Adrenal gland (tissue), 12 donors: ENCODE results near the gene CCN5. TPM values are rescaled to one million over a fixed set of nuclear protein-coding genes. Genes with fewer than 3 reads are reported as not detected.

ENCODE experiments used
- DNase-seq, 7 donors: peaks; one replicate each; pipeline ENCODE4 v3.0.0-alpha.2; 2019 to 2020
- H3K27ac ChIP-seq, 5 donors: fragments of 200-600 bp; sonication (generic) in 4 of 5; 1 replicate in 3 of 5; 2 replicates in 2 of 5; pipeline versions ENCODE4 v1.5.1 to v1.8.0; 2016 to 2020; ENCODE audit warnings: mild to moderate bottlenecking in 1 of 5
- H3K27me3 ChIP-seq: fragments of 200-600 bp; 2 replicates; pipeline ENCODE4 v1.8.0; 2021
- H3K36me3 ChIP-seq, 2 donors: fragments of 200-600 bp; replicated peaks in 1 of 2; 1 replicate in 1 of 2; 2 replicates in 1 of 2; pipeline versions ENCODE4 v1.5.1 to v1.8.0; 2018 to 2022
- H3K4me1 ChIP-seq, 2 donors: fragments of 200-600 bp; replicated peaks in 1 of 2; 1 replicate in 1 of 2; 2 replicates in 1 of 2; pipeline versions ENCODE4 v1.5.1 to v1.8.0; 2018 to 2021
- H3K4me3 ChIP-seq, 4 donors: fragments of 200-600 bp; sonication (generic) in 3 of 4; one replicate each; pipeline ENCODE4 v1.5.1; 2016 to 2018
- H3K9me3 ChIP-seq, 3 donors: fragments of 200-600 bp; sonication (generic) in 1 of 3; replicated peaks in 1 of 3; 1 replicate in 2 of 3; 2 replicates in 1 of 3; pipeline versions ENCODE4 v1.5.1 to v1.8.0; 2016 to 2021
- POLR2A ChIP-seq, 2 donors: fragments of 450-650 bp; IDR thresholded peaks; one replicate each; pipeline ENCODE4 v1.6.1; 2017; ENCODE audit warnings: antibody characterized with exemption in 2 of 2, mild to moderate bottlenecking in 2 of 2, moderate library complexity in 1 of 2
- WGBS, 4 donors: extraction: QIAGEN DNeasy Blood & Tissue Kit in 2 of 4; methylation state at CpG; one replicate each; pipeline versions ENCODE4 v1.1.5 to v1.1.7; 2013 to 2017; 5-methylcytosine and 5-hydroxymethylcytosine counted together
- intact Hi-C, 2 donors: fragments of 100-400 bp; cut with DNase I; formaldehyde crosslinking; loops; one replicate each; pipeline versions ENCODE4 v1.14.1 to v1.15.0; 2022 to 2023
- polyA plus RNA-seq, 3 donors: library from polyadenylated mRNA; stranded (reverse); fragments of 200-250 nt in 2 of 3; fragments of 350-450 nt in 1 of 3; fragmentation: Illumina TruSeq in 1 of 3; extraction: RNeasy Lipid Tissue Mini Kit (QIAGEN cat#74804) in 1 of 3; gene quantifications; one replicate each; pipeline ENCODE4 v1.2.3, GENCODE V29; 2013 to 2014
- total RNA-seq, 9 donors: library from RNA; depleted of rRNA in 4 of 9; stranded (reverse); fragments of >200 nt in 4 of 9; fragments of 120-200 nt in 1 of 9; fragmentation: NEBNext Ultra II Directional in 1 of 9; extraction: Animal tissue kit (Norgen Biotek cat#: 25700) in 1 of 9; gene quantifications; one replicate each; pipeline versions ENCODE4 v1.1.0 to v1.2.4, GENCODE V29; 2013 to 2023
- TF ChIP-seq, protein P1 (sequence below), 6 experiments: fragments of 450-650 bp in 4 of 6; fragments of 200-600 bp in 2 of 6; sonication (generic) in 1 of 6; IDR thresholded peaks; 1 replicate in 5 of 6; 2 replicates in 1 of 6; pipeline versions ENCODE4 v1.5.1 to v1.8.0; 2016 to 2021; ENCODE audit warnings: antibody characterized with exemption in 6 of 6, mild to moderate bottlenecking in 2 of 6, moderate library complexity in 1 of 6
- donor health status: healthy with polysubstance abuse.
- donor health status: Bipolar disorder and iron deficiency.
- donor health status: DM: yes; HTN: yes; CAD: no.
- donor health status: DM: no; HTN: no; CAD: no.
- donor health status: DM: no; HTN: no; CAD: no.
- donor health status: DM: yes; HTN: yes; CAD: no.

Gene CCN5
- total and polyA plus RNA-seq, 12 donors, result 8.0 to 115 (median 52.7) TPM

DNA sequence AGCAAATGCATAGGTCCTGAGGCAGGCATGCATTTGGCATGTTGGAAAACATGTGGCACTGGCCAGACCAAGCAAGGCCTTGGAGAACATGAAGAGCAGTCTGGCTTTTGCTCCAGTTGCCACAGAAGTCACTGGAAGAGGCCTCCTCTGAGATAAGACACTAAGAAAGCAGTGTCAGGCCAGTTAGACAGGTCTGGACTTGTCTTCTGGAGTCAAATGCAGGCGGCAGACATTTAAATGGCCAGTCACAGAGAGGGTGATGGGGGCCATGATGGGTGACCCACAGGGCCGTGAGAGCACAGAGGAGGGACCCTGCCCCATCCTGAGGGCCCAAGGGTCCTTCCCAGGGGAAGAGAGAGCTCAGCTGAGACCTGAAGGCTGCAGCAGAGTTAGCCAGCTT is 36.9 kb upstream of the CCN5 start:
- no peaks in the 10 kb centered on the region for H3K4me1 ChIP-seq
- TF ChIP-seq, protein P1, sequence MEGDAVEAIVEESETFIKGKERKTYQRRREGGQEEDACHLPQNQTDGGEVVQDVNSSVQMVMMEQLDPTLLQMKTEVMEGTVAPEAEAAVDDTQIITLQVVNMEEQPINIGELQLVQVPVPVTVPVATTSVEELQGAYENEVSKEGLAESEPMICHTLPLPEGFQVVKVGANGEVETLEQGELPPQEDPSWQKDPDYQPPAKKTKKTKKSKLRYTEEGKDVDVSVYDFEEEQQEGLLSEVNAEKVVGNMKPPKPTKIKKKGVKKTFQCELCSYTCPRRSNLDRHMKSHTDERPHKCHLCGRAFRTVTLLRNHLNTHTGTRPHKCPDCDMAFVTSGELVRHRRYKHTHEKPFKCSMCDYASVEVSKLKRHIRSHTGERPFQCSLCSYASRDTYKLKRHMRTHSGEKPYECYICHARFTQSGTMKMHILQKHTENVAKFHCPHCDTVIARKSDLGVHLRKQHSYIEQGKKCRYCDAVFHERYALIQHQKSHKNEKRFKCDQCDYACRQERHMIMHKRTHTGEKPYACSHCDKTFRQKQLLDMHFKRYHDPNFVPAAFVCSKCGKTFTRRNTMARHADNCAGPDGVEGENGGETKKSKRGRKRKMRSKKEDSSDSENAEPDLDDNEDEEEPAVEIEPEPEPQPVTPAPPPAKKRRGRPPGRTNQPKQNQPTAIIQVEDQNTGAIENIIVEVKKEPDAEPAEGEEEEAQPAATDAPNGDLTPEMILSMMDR (IDR thresholded peaks at IDR 0.05), result no peak
- H3K4me3 ChIP-seq, result no peak overlapping the region
- no peaks in the 10 kb centered on the region for H3K27me3 ChIP-seq
- intact Hi-C loops, result no loop called here
- no peaks in the 10 kb centered on the region for H3K36me3 ChIP-seq
- no peak for DNase-seq
- H3K27ac ChIP-seq, result no peak overlapping the region
- 80 to 100% (median 97%) methylated on average over 1 to 2 of the region's 2 CpGs for WGBS, 4 donors
- no peaks in the 10 kb centered on the region for H3K9me3 ChIP-seq

DNA sequence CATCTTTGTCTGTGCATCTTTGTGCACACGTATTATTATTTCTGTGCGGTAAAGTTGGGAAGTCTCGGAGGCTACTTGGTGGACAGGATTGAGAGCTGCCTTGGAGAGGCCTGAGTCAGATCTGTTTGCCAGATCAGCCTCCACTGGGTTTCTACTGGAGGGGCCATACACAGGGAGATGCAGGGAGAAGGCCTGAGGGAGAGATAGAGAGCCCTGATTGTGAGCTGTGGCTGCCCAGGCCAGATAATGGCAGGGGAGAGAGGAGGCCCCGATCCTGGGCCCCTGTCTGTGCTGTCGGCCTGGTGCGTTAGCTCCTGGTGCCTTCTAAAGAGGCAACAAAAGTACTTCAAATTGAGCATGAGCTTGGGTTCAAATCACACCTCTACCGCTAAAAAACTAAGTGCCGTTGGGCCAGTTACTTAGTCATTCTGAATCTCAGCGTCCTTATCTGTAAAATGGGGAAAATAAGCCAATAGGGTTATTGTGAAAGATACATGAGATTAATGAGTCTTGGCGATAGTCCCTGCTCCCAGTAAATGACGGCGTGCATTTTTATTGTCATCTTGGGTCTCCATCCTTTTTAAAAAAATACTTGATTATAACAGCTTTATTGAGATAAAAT is 36.1 kb upstream of the CCN5 start:
- H3K4me1 ChIP-seq, result no peaks in the 10 kb centered on the region
- no peak for TF ChIP-seq POLR2A (IDR thresholded peaks at IDR 0.05)
- TF ChIP-seq, protein P1 (IDR thresholded peaks at IDR 0.05), result no peak
- no peaks in the 10 kb centered on the region for H3K27me3 ChIP-seq
- no peaks in the 10 kb centered on the region for H3K36me3 ChIP-seq
- 69 to 81% (median 74%) methylated on average over 7 to 12 of the region's 12 CpGs for WGBS, 4 donors
- intact Hi-C loops, result no loop called here
- H3K27ac ChIP-seq, result no peak overlapping the region
- no peak overlapping the region for H3K4me3 ChIP-seq
- no peak for DNase-seq
- H3K9me3 ChIP-seq, result no peaks in the 10 kb centered on the region

DNA sequence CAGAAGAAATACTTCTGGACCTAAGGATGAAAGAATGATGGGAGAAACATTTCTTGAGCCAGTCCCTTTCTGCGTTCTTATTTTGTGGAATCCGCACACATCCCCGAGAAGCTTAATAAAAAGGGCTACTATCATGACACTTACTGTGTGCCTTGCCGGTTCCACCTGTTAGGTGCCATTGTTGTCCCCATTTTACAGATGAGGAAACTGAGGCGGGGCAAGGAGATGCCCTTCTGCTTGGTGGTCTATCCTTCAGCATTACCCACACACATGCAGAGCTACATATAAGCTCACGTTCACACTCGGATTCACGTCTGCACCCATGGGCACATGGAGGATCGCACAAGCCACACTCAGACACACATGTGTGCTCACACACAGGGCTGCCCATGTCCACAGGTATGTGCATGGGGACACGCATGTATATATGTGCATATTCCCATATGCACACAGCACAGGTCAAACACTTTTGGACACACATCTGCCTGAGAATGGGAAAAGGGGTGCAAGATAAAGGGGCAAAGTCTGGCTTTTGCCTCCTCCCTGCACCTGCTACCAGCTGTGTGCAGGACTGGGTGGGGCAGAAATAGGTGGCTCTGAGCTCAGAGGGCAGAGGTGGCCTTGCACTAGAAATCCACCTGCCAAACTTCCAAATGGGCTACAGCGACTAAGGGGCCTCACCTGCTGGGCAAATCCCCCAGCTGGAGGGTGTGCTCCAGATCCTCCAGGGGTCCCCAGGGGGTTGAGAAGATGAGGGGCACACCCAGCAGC is 33.2 kb upstream of the CCN5 start:
- TF ChIP-seq, protein P1 (IDR thresholded peaks at IDR 0.05), result no peak
- no peak for TF ChIP-seq POLR2A (IDR thresholded peaks at IDR 0.05)
- no peak overlapping the region for H3K4me3 ChIP-seq
- no peaks in the 10 kb centered on the region for H3K36me3 ChIP-seq
- H3K9me3 ChIP-seq, result no peaks in the 10 kb centered on the region
- H3K27me3 ChIP-seq, result no peaks in the 10 kb centered on the region
- DNase-seq, result no peak
- 84 to 93% (median 90%) methylated on average over 10 to 11 of the region's 11 CpGs for WGBS, 4 donors
- no peak overlapping the region for H3K27ac ChIP-seq
- intact Hi-C loops, result loop anchor here in 1 of 2 donors (5.0 kb wide), 1 partner anchor 185 kb away; no protein-coding TSS in a partner anchor
- H3K4me1 ChIP-seq, result peaks cover 5 to 7% of the 10 kb centered on the region in 2 donors

DNA sequence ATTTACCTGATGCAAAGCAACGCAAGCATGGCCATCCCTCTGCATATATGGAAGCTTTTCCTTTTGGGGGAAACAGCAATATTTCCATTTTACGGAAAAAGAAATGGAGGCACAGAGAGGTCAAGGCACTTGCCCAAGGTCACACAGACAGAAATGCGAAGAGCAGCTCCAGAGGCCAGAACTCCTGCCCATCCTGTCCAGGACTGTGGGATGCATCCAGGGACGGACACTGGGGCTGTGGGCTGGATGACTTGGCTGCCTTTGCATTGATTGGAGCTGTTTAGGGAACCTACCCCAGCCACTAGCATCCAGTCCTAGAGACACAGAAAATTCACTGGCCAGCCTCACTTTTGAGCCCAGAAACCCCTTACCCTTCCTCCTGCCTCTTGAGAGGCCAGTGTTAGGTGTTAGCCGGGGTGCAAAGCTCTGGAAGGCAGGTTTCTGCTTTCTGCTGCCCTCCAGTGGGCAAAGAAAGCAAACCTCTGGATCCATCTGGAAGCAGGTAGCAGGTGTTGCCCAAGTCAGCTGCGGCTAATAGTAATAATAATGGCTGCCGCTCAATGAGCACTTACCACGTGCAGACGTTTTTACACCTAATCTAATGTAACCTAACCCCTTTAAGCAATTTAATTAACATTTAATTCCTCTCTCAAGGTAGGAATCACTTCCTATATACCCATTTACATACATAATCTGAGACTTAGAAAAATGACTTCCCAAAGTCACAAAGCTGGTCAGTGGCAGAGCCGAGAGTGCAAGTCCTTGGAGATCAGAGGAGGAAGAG is 31.7 kb upstream of the CCN5 start:
- Histone ChIP-seq H3K27ac (peak overlapping the region in 3 of 5 donors; percentile 37 to 83 (median 66)), H3K9me3 (no peaks in the 10 kb centered on the region), H3K27me3 (no peaks in the 10 kb centered on the region), H3K4me3 (no peak overlapping the region), H3K36me3 (no peaks in the 10 kb centered on the region), H3K4me1 (peaks cover 5 to 7% of the 10 kb centered on the region in 2 donors)
- intact Hi-C loops, result loop anchor here in 1 of 2 donors (2.0 to 5.0 kb wide), 2 partner anchors 49 to 184 kb away; no protein-coding TSS in a partner anchor
- DNase-seq, result peak in 5 of 7 donors; percentile 56 to 75 (median 66)
- no peak for TF ChIP-seq POLR2A (IDR thresholded peaks at IDR 0.05)
- TF ChIP-seq, protein P1 (IDR thresholded peaks at IDR 0.05), result peak; percentile 33 to 71 (median 51)
- WGBS, 4 donors, result 31 to 54% (median 49%) methylated on average over 9 to 10 of the region's 10 CpGs
